Mesothelial cell of epicardium (in vitro differentiated cells): ENCODE measurements around the gene VEGFD. TPM values are rescaled to one million over a fixed set of nuclear protein-coding genes. Genes with fewer than 3 reads are reported as not detected.

Experiments
- DNase-seq, 2 experiments: peaks; one replicate each; pipeline ENCODE4 v3.0.0; 2021; ENCODE audit warnings: low spot score in 2 of 2; ENCODE audit not compliant: unreplicated experiment in 2 of 2
- H3K27ac Mint-ChIP-seq: 2 replicates; pipeline ENCODE4 v1.8.0; 2021; ENCODE audit warnings: mixed read lengths
- H3K27me3 Mint-ChIP-seq: 2 replicates; pipeline ENCODE4 v1.8.0; 2021; ENCODE audit warnings: low read depth, mixed read lengths
- H3K36me3 Mint-ChIP-seq: 2 replicates; pipeline ENCODE4 v1.8.0; 2021; ENCODE audit warnings: mixed read lengths
- H3K4me1 Mint-ChIP-seq: 2 replicates; pipeline ENCODE4 v1.8.0; 2021; ENCODE audit warnings: mixed read lengths
- H3K4me3 Mint-ChIP-seq: 2 replicates; pipeline ENCODE4 v1.8.0; 2021; ENCODE audit warnings: mild to moderate bottlenecking, moderate library complexity, mixed read lengths
- H3K9me3 Mint-ChIP-seq: 2 replicates; pipeline ENCODE4 v1.8.0; 2021; ENCODE audit warnings: mixed read lengths
- CTCF ChIP-seq: fragments of 200-600 bp; sonication (generic); IDR thresholded peaks from one replicate; pipeline ENCODE4 v1.5.0; 2021; ENCODE audit warnings: antibody characterized with exemption; ENCODE audit not compliant: unreplicated experiment
- total RNA-seq: library from RNA; stranded (reverse); gene quantifications from 3 replicates; pipeline ENCODE4 v1.2.1, GENCODE V29; 2021

VEGFD gene
- total RNA-seq, 1 donor from 2014 or later = 0.40 TPM

- H3K27me3 Mint-ChIP-seq = peaks cover 14% of the 10 kb centered on the region
- H3K9me3 Mint-ChIP-seq = no peaks in the 10 kb centered on the region
- no peaks in the 10 kb centered on the region for H3K36me3 Mint-ChIP-seq
- DNase-seq = no peak
- TF ChIP-seq CTCF = peak; percentile 67
- H3K4me3 Mint-ChIP-seq = no peak overlapping the region
- no peak overlapping the region for H3K27ac Mint-ChIP-seq
- peaks cover 2% of the 10 kb centered on the region for H3K4me1 Mint-ChIP-seq
Observed at GRCh38 chrX:15349046-15349445, 35.2 kb downstream of the VEGFD start.

GRCh38 chrX:15345976-15346375 is 38.2 kb downstream of the VEGFD start:
- H3K4me1 Mint-ChIP-seq = peaks cover 13% of the 10 kb centered on the region
- H3K4me3 Mint-ChIP-seq = no peak overlapping the region
- H3K27me3 Mint-ChIP-seq = peaks cover 19% of the 10 kb centered on the region
- H3K9me3 Mint-ChIP-seq = no peaks in the 10 kb centered on the region
- no peak overlapping the region for H3K27ac Mint-ChIP-seq
- H3K36me3 Mint-ChIP-seq = no peaks in the 10 kb centered on the region
- no peak for TF ChIP-seq CTCF
- DNase-seq = no peak

- Mint-ChIP-seq H3K27ac (no peak overlapping the region), H3K36me3 (no peaks in the 10 kb centered on the region), H3K4me3 (no peak overlapping the region), H3K27me3 (peaks cover 26% of the 10 kb centered on the region), H3K4me1 (peaks cover 12% of the 10 kb centered on the region), H3K9me3 (no peaks in the 10 kb centered on the region)
- TF ChIP-seq CTCF = no peak
- DNase-seq = no peak
Observed at GRCh38 chrX:15344106-15344505, 40.1 kb downstream of the VEGFD start.

- H3K27me3 Mint-ChIP-seq = peaks cover 22% of the 10 kb centered on the region
- peak overlapping the region; percentile 49 for H3K27ac Mint-ChIP-seq
- H3K4me3 Mint-ChIP-seq = no peak overlapping the region
- no peaks in the 10 kb centered on the region for H3K36me3 Mint-ChIP-seq
- DNase-seq = no peak
- TF ChIP-seq CTCF = no peak
- H3K4me1 Mint-ChIP-seq = peaks cover 12% of the 10 kb centered on the region
- H3K9me3 Mint-ChIP-seq = no peaks in the 10 kb centered on the region
Observed at GRCh38 chrX:15343075-15343476, 41.1 kb downstream of the VEGFD start.

GRCh38 chrX:15340867-15341266 is 43.3 kb downstream of the VEGFD start:
- no peak for DNase-seq
- H3K4me1 Mint-ChIP-seq = peaks cover 15% of the 10 kb centered on the region
- H3K27ac Mint-ChIP-seq = no peak overlapping the region
- H3K9me3 Mint-ChIP-seq = no peaks in the 10 kb centered on the region
- H3K36me3 Mint-ChIP-seq = no peaks in the 10 kb centered on the region
- TF ChIP-seq CTCF = no peak
- no peak overlapping the region for H3K4me3 Mint-ChIP-seq
- H3K27me3 Mint-ChIP-seq = peaks cover 26% of the 10 kb centered on the region

GRCh38 chrX:15336023-15336413 is 48.2 kb downstream of the VEGFD start:
- TF ChIP-seq CTCF = no peak
- Mint-ChIP-seq H3K9me3 (no peaks in the 10 kb centered on the region), H3K27me3 (peaks cover 21% of the 10 kb centered on the region), H3K4me1 (peaks cover 9% of the 10 kb centered on the region), H3K36me3 (no peaks in the 10 kb centered on the region), H3K4me3 (peak overlapping the region; percentile 93), H3K27ac (peak overlapping the region; percentile 96)
- DNase-seq = no peak
